Measurements from ENCODE around the gene ADGRL3. TPM values are rescaled to one million over a fixed set of nuclear protein-coding genes. Genes with fewer than 3 reads are reported as not detected.

The ADGRL3 gene
- polyA plus RNA-seq, 1 experiment, result 0.01 TPM

GRCh38 chr4:61559396-61559795 is 359.3 kb downstream of the ADGRL3 start:
- CTCF ChIA-PET, result no interaction called here
- POLR2A ChIA-PET, result no interaction called here
- Histone ChIP-seq H3K27me3 (ENCODE audit: control insufficient read depth, insufficient read depth, low read length) (no peaks in the 10 kb centered on the region), H3K36me3 (ENCODE audit: control insufficient read depth, insufficient read depth, low read length) (no peaks in the 10 kb centered on the region), H3K4me3 (ENCODE audit: low read depth, low read length) (no peak overlapping the region)
- DNase-seq (ENCODE audit: low read depth), result no peak
- TF ChIP-seq CTCF (IDR thresholded peaks at IDR 0.05; ENCODE audit: insufficient read depth, low read depth, low read length), result no peak

GRCh38 chr4:61561028-61561427 is 360.9 kb downstream of the ADGRL3 start:
- CTCF ChIA-PET, result no interaction called here
- POLR2A ChIA-PET, result no interaction called here

GRCh38 chr4:61571761-61572559 is 371.8 kb downstream of the ADGRL3 start:
- no peak for DNase-seq (ENCODE audit: low read depth)
- Histone ChIP-seq H3K4me3 (ENCODE audit: low read depth, low read length) (no peak overlapping the region), H3K27me3 (ENCODE audit: control insufficient read depth, insufficient read depth, low read length) (no peaks in the 10 kb centered on the region), H3K36me3 (ENCODE audit: control insufficient read depth, insufficient read depth, low read length) (no peaks in the 10 kb centered on the region)
- no peak for TF ChIP-seq CTCF (IDR thresholded peaks at IDR 0.05; ENCODE audit: insufficient read depth, low read depth, low read length)
- POLR2A ChIA-PET, result no interaction called here
- CTCF ChIA-PET, result no interaction called here

More at GRCh38 chr4:61561028-61561427, 360.9 kb downstream of the ADGRL3 start:
- TF ChIP-seq CTCF (IDR thresholded peaks at IDR 0.05; ENCODE audit: insufficient read depth, low read depth, low read length), result no peak
- Histone ChIP-seq H3K4me3 (ENCODE audit: low read depth, low read length) (no peak overlapping the region), H3K27me3 (ENCODE audit: control insufficient read depth, insufficient read depth, low read length) (no peaks in the 10 kb centered on the region), H3K36me3 (ENCODE audit: control insufficient read depth, insufficient read depth, low read length) (no peaks in the 10 kb centered on the region)
- no peak for DNase-seq (ENCODE audit: low read depth)

- H3K4me3 ChIP-seq (ENCODE audit: low read depth, low read length), result no peak overlapping the region
- TF ChIP-seq CTCF (IDR thresholded peaks at IDR 0.05; ENCODE audit: insufficient read depth, low read depth, low read length), result no peak
- CTCF ChIA-PET, result no interaction called here
- no peak for DNase-seq (ENCODE audit: low read depth)
- no peaks in the 10 kb centered on the region for H3K27me3 ChIP-seq (ENCODE audit: control insufficient read depth, insufficient read depth, low read length)
- POLR2A ChIA-PET, result no interaction called here
- H3K36me3 ChIP-seq (ENCODE audit: control insufficient read depth, insufficient read depth, low read length), result no peaks in the 10 kb centered on the region
Measured at GRCh38 chr4:61575796-61576195, 375.7 kb downstream of the ADGRL3 start.

- ChIA-PET CTCF (no interaction called here), POLR2A (no interaction called here)
- H3K36me3 ChIP-seq (ENCODE audit: control insufficient read depth, insufficient read depth, low read length), result no peaks in the 10 kb centered on the region
- TF ChIP-seq CTCF (IDR thresholded peaks at IDR 0.05; ENCODE audit: insufficient read depth, low read depth, low read length), result no peak
- H3K4me3 ChIP-seq (ENCODE audit: low read depth, low read length), result no peak overlapping the region
- DNase-seq (ENCODE audit: low read depth), result no peak
- H3K27me3 ChIP-seq (ENCODE audit: control insufficient read depth, insufficient read depth, low read length), result no peaks in the 10 kb centered on the region
Measured at GRCh38 chr4:61579786-61580185, 379.7 kb downstream of the ADGRL3 start.
